Activated naive CD8-positive, alpha-beta T cell treated with anti-CD3 and anti-CD28 coated beads for 36 hours (primary cell): Measurements from ENCODE around the gene DHRS13. TPM values are rescaled to one million over a fixed set of nuclear protein-coding genes. Genes with fewer than 3 reads are reported as not detected.

ENCODE experiments used
- DNase-seq: peaks from one replicate; pipeline ENCODE4 v3.0.0; 2021
- H3K27ac Mint-ChIP-seq: one replicate; pipeline ENCODE4 v1.8.0; 2022; ENCODE audit warnings: mild to moderate bottlenecking, moderate library complexity, mixed read lengths
- H3K27me3 Mint-ChIP-seq: one replicate; pipeline ENCODE4 v1.8.0; 2022; ENCODE audit warnings: mild to moderate bottlenecking, mixed read lengths
- H3K36me3 Mint-ChIP-seq: one replicate; pipeline ENCODE4 v1.8.0; 2021; ENCODE audit warnings: mild to moderate bottlenecking, mixed read lengths
- H3K4me1 Mint-ChIP-seq: one replicate; pipeline ENCODE4 v1.8.0; 2021; ENCODE audit warnings: mixed read lengths
- H3K4me3 Mint-ChIP-seq: one replicate; pipeline ENCODE4 v1.8.0; 2022; ENCODE audit warnings: mild to moderate bottlenecking, moderate library complexity, mixed read lengths
- H3K9me3 Mint-ChIP-seq: one replicate; pipeline ENCODE4 v1.8.0; 2022; ENCODE audit warnings: mixed read lengths
- total RNA-seq, 2 experiments: library from RNA; stranded (reverse); gene quantifications; one replicate each; pipeline ENCODE4 v1.2.3, GENCODE V29; 2021

Gene DHRS13, protein sequence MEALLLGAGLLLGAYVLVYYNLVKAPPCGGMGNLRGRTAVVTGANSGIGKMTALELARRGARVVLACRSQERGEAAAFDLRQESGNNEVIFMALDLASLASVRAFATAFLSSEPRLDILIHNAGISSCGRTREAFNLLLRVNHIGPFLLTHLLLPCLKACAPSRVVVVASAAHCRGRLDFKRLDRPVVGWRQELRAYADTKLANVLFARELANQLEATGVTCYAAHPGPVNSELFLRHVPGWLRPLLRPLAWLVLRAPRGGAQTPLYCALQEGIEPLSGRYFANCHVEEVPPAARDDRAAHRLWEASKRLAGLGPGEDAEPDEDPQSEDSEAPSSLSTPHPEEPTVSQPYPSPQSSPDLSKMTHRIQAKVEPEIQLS
- 10 to 100 TPM; 31.8 to 34.1 TPM for total RNA-seq

DNA sequence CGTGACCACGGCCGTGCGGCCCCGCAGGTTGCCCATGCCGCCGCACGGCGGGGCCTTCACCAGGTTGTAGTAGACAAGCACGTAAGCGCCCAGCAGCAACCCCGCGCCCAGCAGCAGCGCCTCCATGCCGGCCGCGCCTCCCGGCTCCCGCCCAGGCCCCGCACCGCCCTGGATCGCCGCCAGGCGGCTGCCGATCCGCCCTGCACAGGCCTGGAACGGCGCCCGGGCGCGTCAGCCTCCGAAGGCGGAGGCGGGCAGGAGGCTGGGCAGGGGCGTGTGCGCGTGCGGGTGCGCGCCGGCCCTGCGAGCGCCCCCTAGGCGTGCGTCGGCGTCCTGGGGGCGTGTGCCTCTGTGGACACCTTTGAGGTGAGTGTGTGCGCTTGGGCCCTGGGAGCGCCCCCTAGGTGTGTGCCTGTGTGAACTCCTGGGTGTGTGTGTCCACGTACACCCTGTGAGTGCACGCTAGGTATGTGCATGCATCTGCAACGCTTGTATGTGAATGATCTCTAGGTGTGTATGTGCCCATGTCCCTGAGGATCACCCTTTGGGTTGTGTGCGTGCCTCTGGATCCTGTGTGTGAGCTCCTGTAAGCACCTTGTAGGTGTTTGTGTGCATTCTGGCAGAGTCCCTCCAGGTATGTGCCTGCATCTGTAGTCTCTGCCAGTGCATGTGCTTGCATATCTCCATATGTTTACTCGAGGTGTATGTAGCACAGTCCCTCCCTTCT lies at the start of gene DHRS13:
Gene DHRS13 (minus strand): TSS at position 261 of the 727 bp plus-strand sequence. CDS start 135 bp downstream, at position 126.
- DNase-seq, result peak; percentile 99
- no peaks in the 10 kb centered on the region for H3K9me3 Mint-ChIP-seq
- H3K4me3 Mint-ChIP-seq, result peak within 1 kb of the TSS; percentile 96
- H3K27ac Mint-ChIP-seq, result peak within 1 kb of the TSS; percentile 90
- H3K27me3 Mint-ChIP-seq, result no peaks in the 10 kb centered on the region
- peaks cover 36% of the 10 kb centered on the region for H3K36me3 Mint-ChIP-seq
- H3K4me1 Mint-ChIP-seq, result peaks cover 29% of the 10 kb centered on the region

DNA sequence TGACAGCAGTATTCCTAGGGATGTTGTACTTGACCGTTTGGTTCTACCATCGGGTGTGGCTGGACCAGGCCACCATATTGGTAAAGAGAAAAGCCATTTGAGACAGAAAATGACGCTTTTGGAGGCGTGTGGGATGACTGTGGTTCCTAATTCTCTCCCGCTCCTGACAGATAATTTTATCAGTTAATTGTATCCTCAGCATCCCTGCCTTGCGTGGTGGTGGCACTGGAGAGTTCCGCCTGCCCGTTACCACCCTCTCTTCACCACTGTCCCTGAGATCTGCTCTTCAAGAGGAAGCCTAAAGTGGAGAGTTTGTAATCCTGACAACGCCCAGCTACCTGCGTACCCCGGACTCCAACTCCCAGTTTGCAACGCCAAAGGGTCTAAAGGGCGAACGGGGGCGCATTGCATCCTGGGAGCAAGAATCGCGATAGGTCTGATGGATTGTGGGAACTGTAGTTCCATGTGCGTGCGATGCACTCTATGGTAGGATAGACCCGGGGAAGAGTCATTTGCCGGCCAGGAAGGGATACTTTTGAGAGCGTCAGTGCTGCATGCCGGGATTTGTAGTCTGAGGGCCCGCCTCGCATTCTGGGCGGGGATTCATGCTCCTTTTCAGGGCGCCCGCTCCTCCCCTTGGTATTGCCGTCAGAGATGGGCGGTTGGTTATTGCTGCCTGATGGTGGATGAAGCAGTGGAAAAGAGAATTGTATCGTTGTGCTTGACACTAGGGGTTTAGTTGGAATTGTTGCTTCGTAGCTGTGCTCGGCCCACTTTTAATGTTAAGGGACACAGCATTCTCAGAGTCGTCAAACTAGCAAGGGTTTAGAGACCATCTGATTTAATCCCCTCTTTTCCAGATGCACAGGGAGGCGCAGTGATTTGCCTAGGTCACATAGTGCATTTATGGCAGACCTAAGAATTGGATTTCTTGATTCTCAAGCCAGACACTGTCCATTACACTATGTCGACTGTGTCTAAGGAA lies 49.4 kb upstream of the DHRS13 start:
- Mint-ChIP-seq H3K4me3 (no peak overlapping the region), H3K9me3 (no peaks in the 10 kb centered on the region)

DNA sequence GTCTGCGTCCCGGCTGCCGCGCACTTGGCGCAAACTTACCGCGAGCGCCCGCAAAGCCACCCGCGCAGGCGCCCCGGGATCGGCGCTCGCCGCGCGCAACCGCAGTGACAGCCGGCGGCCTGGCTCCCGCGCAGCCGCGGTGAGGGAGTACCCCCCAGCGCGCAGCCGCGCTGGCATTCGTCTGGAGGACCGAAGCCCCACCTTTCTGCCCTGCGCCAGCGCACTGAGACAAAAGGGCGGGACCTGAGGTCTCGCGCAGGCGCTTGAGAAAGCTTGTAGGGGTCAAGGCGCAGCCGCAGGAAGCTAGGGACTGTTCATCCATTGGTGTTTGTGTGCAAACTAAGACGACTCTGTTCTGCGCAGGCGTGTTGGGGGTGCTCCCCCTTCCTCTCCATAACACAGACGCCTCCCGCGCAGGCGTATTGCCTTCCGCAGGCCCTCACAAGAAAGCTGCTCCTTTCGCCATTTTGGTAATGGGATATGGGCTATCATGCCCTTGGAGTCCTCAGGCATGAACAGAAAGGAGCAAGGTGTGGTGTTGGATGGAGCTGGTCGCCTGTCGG lies 48.6 kb upstream of the DHRS13 start, which contains the start of gene PHF12:
Gene PHF12 (minus strand): TSS at position 91 of the 563 bp plus-strand sequence. CDS start 558 bp downstream, outside the sequence.
- H3K36me3 Mint-ChIP-seq, result peaks cover 23% of the 10 kb centered on the region
- no peaks in the 10 kb centered on the region for H3K27me3 Mint-ChIP-seq
- peak within 1 kb of the TSS; percentile 95 for H3K27ac Mint-ChIP-seq
- H3K9me3 Mint-ChIP-seq, result no peaks in the 10 kb centered on the region
- H3K4me1 Mint-ChIP-seq, result peaks cover 23% of the 10 kb centered on the region
- peak; percentile 99 for DNase-seq
- peak within 1 kb of the TSS; percentile 94 for H3K4me3 Mint-ChIP-seq

More for the DNA sequence above, 49.4 kb upstream of the DHRS13 start:
- H3K27me3 Mint-ChIP-seq, result no peaks in the 10 kb centered on the region
- H3K36me3 Mint-ChIP-seq, result peaks cover 17% of the 10 kb centered on the region
- peak; percentile 91 for DNase-seq
- H3K4me1 Mint-ChIP-seq, result peaks cover 15% of the 10 kb centered on the region
- H3K27ac Mint-ChIP-seq, result no peak overlapping the region

DNA sequence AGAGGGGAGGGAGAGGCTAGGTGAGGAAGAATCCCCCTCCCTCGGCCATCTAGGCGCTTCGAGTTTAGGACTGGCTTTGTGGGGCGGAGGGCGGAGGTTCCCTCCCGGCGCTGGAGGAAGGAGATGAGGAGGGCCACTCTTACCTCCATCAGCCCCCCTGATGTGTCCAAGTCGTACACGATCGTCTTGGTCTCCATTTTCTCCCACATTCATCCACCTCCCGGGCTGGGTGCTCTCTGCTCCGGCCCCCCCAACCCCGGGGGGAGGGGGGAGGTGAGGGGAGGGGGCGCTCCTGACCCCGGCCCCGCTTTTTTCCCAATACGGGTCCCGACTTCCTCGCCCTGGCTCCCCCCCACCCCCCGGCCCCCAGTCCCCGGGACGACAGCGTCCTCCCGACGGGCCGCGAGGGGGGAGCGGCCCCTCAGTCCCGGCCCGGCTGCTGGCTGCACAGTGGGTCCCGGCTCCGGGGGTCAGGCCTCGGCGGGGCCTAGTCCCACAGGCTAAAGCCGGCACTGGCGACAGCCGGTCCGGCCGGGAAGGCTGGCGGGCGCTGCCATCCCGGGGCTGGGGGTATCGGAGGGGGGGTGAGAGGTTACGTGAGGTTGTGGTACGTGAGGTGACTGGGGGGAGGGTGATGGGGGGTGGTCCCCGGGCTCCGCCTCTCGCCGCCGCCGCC lies 48.0 kb upstream of the DHRS13 start:
- Mint-ChIP-seq H3K4me1 (peaks cover 29% of the 10 kb centered on the region), H3K4me3 (peak overlapping the region; percentile 94), H3K9me3 (no peaks in the 10 kb centered on the region), H3K27me3 (no peaks in the 10 kb centered on the region), H3K27ac (peak overlapping the region; percentile 95), H3K36me3 (peaks cover 28% of the 10 kb centered on the region)
- no peak for DNase-seq

DNA sequence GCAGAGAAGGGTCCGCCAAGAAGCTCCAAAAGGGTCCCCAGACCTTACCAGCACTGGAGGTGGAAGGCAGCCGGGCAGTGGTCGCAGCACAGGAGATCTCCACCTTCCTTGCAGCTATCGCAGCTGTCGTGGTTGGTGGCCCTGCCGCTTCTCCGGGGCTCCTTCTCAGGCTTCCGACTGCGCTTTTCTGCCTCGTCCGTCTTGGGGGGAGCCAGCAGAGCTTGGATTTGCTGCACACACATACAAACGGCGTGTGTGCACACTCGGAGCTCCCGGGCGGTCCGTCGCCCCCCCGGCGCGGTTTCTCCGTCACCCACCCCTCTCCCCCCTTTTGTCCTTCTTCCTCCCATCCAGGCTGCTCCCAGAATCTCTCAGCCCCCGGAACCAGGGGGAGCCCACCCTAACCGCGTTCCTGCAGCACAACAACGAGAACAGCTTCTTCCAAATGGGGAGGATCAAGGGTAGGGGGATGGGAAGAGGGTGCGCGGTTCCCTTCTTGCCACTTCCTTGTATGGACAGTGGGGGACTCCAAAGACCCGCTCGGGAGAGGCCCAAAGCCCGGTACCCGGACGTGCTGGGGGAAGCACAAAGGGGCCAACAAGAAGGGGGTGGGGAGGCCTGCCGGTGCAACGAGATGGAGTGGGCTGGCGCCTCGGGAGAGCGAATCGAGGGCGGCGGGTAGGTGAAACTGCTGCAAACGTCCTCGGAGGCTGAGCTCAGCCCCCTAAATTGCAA lies 47.3 kb upstream of the DHRS13 start:
- peak; percentile 68 for DNase-seq
- peaks cover 34% of the 10 kb centered on the region for H3K4me1 Mint-ChIP-seq
- H3K9me3 Mint-ChIP-seq, result no peaks in the 10 kb centered on the region
- H3K27me3 Mint-ChIP-seq, result no peaks in the 10 kb centered on the region
- H3K36me3 Mint-ChIP-seq, result peaks cover 34% of the 10 kb centered on the region
- H3K27ac Mint-ChIP-seq, result peak overlapping the region; percentile 95
- peak overlapping the region; percentile 94 for H3K4me3 Mint-ChIP-seq

DNA sequence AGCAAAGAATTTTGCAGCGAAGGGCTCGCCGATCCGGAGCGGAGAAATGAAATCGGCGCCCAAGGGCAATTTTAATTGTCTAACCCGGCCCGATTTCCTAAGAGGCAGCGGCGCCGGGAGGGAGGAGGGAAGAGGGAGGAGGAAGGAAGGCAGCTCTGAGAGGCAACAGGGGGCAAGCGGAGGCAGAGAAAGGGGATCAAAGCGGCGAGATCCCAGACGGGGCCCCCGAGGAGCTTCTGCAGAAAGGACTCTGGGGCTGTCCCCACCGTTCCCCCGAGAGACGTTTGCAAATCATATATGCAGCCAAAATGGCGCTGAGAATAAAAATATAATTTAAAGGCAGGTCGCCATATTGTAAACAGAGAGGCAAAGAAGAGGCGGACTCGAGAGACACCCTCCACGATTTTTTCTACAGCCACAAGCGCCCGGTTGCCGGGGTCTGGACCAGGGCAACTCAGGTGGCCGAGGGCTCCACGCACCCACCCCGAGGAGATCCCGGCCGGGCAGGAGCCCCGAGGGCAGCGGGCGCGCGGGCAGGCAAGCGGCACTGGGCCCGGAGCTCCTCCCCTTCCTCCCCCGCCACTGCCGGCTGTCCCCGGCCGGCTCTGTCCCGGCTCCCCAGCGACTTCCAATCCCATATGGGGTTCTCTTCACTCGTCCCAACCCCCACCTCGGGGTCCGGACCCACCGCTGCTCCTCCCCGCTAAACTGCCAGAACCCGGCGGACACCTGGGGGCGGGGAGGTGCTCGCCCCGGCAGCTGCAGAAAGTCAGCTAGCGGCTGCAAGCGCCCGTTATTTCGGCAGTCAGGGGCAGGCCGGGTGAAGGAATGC lies 46.5 kb upstream of the DHRS13 start:
- H3K4me3 Mint-ChIP-seq, result peak overlapping the region; percentile 94
- no peaks in the 10 kb centered on the region for H3K9me3 Mint-ChIP-seq
- no peaks in the 10 kb centered on the region for H3K27me3 Mint-ChIP-seq
- DNase-seq, result peak; percentile 71
- peaks cover 41% of the 10 kb centered on the region for H3K4me1 Mint-ChIP-seq
- H3K27ac Mint-ChIP-seq, result peak overlapping the region; percentile 95
- H3K36me3 Mint-ChIP-seq, result peaks cover 37% of the 10 kb centered on the region

DNA sequence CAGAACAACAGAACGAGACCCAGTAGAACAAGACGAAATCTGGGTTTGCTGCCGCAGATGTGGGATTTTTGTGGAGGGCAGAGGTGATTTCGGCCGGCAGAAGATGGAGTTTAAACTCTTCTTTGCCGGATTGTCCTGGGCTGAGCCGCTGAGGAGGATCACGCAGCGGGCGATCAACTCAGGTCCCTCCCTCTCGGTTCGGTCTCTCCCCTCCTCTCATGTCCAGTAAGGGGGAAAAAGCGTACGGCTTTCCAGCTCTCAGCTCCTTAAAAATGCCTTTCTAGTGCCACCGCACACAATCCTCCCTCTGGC lies 46.0 kb upstream of the DHRS13 start:
- peak overlapping the region; percentile 88 for H3K27ac Mint-ChIP-seq
- H3K36me3 Mint-ChIP-seq, result peaks cover 43% of the 10 kb centered on the region
- H3K9me3 Mint-ChIP-seq, result no peaks in the 10 kb centered on the region
- H3K4me3 Mint-ChIP-seq, result peak overlapping the region; percentile 94
- peaks cover 47% of the 10 kb centered on the region for H3K4me1 Mint-ChIP-seq
- no peaks in the 10 kb centered on the region for H3K27me3 Mint-ChIP-seq
- DNase-seq, result no peak

DNA sequence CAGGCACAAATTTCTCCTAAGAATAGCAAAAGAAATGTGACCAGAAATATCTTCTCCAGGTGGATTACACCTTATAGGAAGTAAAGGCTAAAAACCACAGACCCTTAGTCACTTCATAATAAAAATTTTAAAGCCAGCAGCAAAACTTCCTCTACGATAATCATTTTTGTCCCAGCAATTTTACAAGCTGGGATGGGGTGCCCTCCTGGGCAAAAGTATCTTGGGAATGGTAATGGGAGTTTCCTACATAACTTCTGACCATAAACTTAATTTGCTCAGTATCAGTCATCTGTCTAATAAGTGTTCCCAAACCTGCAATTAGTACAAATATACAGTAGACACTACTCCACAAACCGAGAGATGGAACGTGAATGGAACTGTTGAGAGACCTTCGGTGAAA lies 45.5 kb upstream of the DHRS13 start:
- Mint-ChIP-seq H3K27ac (peak overlapping the region; percentile 88), H3K27me3 (no peaks in the 10 kb centered on the region), H3K4me3 (peak overlapping the region; percentile 94), H3K36me3 (peaks cover 48% of the 10 kb centered on the region), H3K4me1 (peaks cover 52% of the 10 kb centered on the region), H3K9me3 (no peaks in the 10 kb centered on the region)
- no peak for DNase-seq

DNA sequence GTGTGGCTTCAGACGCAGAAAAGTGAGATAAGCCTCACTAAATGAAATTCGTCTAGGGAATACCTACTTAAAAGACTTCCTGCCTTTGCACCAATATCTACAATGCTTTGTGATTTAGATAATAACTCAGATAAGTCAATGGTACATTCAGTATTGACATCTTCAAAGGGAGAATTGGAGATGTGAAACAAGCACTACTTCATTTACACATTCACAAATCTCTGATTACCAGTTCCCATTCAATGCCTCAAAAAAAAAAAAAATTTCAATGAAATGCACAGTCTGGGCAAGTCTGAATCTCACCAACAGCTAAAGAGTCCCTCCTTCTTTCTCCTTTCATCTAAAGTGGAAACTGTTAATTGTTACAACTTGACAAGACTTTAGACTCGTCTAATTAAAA lies 44.8 kb upstream of the DHRS13 start:
- Mint-ChIP-seq H3K4me3 (peak overlapping the region; percentile 94), H3K27ac (peak overlapping the region; percentile 78), H3K9me3 (no peaks in the 10 kb centered on the region), H3K4me1 (peaks cover 55% of the 10 kb centered on the region), H3K27me3 (no peaks in the 10 kb centered on the region), H3K36me3 (peaks cover 54% of the 10 kb centered on the region)
- no peak for DNase-seq

DNA sequence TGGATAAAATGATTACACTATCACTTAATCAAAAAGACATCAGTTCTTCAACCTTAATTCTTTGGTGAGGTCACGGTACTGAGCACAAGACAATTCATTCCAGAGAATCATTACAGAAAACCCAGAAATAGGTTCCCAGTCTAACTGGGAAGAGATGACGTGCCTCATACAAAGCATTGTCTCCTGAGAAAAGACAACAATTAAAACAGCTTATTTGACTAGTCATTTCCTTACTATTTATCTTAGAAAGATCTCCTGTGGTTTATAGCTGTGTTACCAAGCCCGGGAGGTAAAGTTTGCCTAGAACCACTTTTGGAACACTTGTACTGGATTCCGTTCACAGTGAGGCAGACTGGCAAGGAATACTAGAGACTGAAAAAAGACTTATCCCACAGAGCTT lies 43.4 kb upstream of the DHRS13 start:
- no peaks in the 10 kb centered on the region for H3K9me3 Mint-ChIP-seq
- H3K27me3 Mint-ChIP-seq, result no peaks in the 10 kb centered on the region
- H3K36me3 Mint-ChIP-seq, result peaks cover 59% of the 10 kb centered on the region
- DNase-seq, result no peak
- peaks cover 64% of the 10 kb centered on the region for H3K4me1 Mint-ChIP-seq
- H3K27ac Mint-ChIP-seq, result peak overlapping the region; percentile 44
- H3K4me3 Mint-ChIP-seq, result peak overlapping the region; percentile 4

DNA sequence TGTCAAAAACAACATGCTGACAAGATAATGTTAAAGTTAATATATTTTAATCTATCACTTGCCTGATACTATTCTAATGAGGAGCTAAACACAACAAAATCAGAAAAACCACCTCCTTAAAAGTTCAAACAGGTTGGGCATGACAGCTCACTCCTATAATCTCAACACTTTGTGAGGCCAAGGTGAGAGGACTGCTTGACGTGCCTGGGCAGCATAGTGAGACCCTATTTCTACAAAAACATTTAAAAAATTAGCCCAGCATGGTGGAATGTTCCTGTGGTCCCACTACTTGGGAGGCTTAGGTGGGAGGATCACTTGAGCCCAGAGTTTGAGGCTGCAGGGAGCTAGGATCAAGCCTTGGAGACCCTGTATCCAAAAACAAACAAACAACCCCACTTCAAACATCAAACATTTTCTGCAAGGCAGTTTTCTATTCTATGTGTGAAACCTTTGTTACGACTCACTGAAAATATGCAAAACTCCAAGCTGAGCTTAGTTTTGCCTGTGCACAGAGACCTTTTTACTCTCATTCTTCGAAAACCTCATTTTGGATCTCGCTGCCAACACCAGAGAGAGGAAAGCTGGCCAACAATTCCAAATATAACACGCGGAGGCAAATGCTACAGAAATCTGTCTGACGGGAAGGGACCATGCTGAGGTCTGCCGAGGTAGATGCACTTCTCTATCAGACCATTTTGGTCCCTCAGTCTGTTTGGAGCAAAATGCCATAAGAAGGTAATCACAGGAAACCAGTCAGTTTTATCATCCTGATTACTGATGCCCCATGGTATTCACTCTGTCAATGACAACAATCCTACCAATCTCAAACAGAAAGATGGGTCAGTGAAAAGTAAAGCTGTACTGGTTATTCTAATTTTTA lies 42.2 kb upstream of the DHRS13 start:
- no peaks in the 10 kb centered on the region for H3K9me3 Mint-ChIP-seq
- peaks cover 61% of the 10 kb centered on the region for H3K36me3 Mint-ChIP-seq
- no peak for DNase-seq
- H3K4me1 Mint-ChIP-seq, result peaks cover 75% of the 10 kb centered on the region
- no peak overlapping the region for H3K4me3 Mint-ChIP-seq
- H3K27me3 Mint-ChIP-seq, result no peaks in the 10 kb centered on the region
- H3K27ac Mint-ChIP-seq, result no peak overlapping the region

DNA sequence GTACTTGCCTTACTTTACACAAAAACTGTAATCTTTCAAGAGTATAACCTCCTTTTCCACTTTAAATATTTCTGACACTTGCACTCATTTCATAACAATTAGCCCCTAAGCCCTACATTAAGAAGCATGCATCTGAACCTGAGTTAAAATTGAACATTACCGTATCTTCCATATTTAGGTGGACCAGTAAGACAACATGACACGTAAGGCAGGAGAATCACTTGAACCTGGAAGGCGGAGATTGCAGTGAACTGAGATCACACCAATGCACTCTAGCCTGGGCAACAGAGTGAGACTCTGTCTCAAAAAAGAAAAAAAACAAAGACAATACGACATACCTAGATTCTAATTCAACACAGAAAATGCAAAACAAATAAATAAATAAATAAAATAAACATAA lies 41.5 kb upstream of the DHRS13 start:
- peaks cover 66% of the 10 kb centered on the region for H3K36me3 Mint-ChIP-seq
- no peak for DNase-seq
- no peak overlapping the region for H3K27ac Mint-ChIP-seq
- no peaks in the 10 kb centered on the region for H3K9me3 Mint-ChIP-seq
- peaks cover 83% of the 10 kb centered on the region for H3K4me1 Mint-ChIP-seq
- H3K27me3 Mint-ChIP-seq, result no peaks in the 10 kb centered on the region
- no peak overlapping the region for H3K4me3 Mint-ChIP-seq
